Smooth muscle cell (in vitro differentiated cells): Measurements from ENCODE around the gene TNNC1. TPM values are rescaled to one million over a fixed set of nuclear protein-coding genes. Genes with fewer than 3 reads are reported as not detected.

Experiments
- DNase-seq: peaks from one replicate; lab custom pipeline; 2025; ENCODE audit not compliant: unreplicated experiment; lab: John Stamatoyannopoulos, UW
- H2AFZ ChIP-seq: fragments of 200-600 bp; sonication (generic); 2 replicates; pipeline ENCODE4 v1.6.0; 2016; ENCODE audit warnings: antibody characterized with exemption, low read depth, mild to moderate bottlenecking
- H3F3A ChIP-seq: fragments of 200-600 bp; sonication (generic); 2 replicates; pipeline ENCODE4 v1.6.0; 2017; ENCODE audit warnings: antibody characterized with exemption, low read depth
- H3K27ac ChIP-seq: fragments of 200-600 bp; sonication (generic); 2 replicates; pipeline ENCODE4 v1.5.1; 2016; ENCODE audit warnings: low read depth, mild to moderate bottlenecking
- H3K27me3 ChIP-seq: fragments of 200-600 bp; sonication (generic); 2 replicates; pipeline ENCODE4 v1.6.1; 2016; ENCODE audit warnings: low read depth, mild to moderate bottlenecking
- H3K36me3 ChIP-seq: fragments of 200-600 bp; sonication (generic); 2 replicates; pipeline ENCODE4 v1.5.1; 2016; ENCODE audit warnings: low read depth
- H3K4me1 ChIP-seq: fragments of 200-600 bp; sonication (generic); 2 replicates; pipeline ENCODE4 v1.5.1; 2016; ENCODE audit warnings: low read depth
- H3K4me2 ChIP-seq: fragments of 200-600 bp; sonication (generic); 2 replicates; pipeline ENCODE4 v1.6.0; 2016; ENCODE audit warnings: mild to moderate bottlenecking
- H3K4me3 ChIP-seq: fragments of 200-600 bp; sonication (generic); 2 replicates; pipeline ENCODE4 v1.5.1; 2016; ENCODE audit warnings: mild to moderate bottlenecking
- H3K79me2 ChIP-seq: fragments of 200-600 bp; sonication (generic); 2 replicates; pipeline ENCODE4 v1.6.0; 2016; ENCODE audit warnings: low read depth, mild to moderate bottlenecking
- H3K9ac ChIP-seq: fragments of 200-600 bp; sonication (generic); 2 replicates; pipeline ENCODE4 v1.6.0; 2016; ENCODE audit warnings: low read depth
- H3K9me3 ChIP-seq: fragments of 200-600 bp; sonication (generic); replicated peaks from 2 replicates; pipeline ENCODE4 v1.5.1; 2016; ENCODE audit warnings: low read depth
- H4K20me1 ChIP-seq: fragments of 200-600 bp; sonication (generic); 2 replicates; pipeline ENCODE4 v1.6.0; 2016; ENCODE audit warnings: low read depth
- WGBS: methylation state at CpG from one replicate; pipeline ENCODE4 v1.1.7; 2016; ENCODE audit warnings: low lambda C conversion rate; 5-methylcytosine and 5-hydroxymethylcytosine counted together
- polyA plus RNA-seq: library from polyadenylated mRNA; unstranded; fragments of >200 nt; fragmentation: Nextera tagmentation; extraction: Ambion mirVana; gene quantifications from 2 replicates; pipeline ENCODE4 v1.2.1, GENCODE V29; 2016
- total RNA-seq: library from RNA; depleted of rRNA; stranded (reverse); fragments of >200 nt; gene quantifications from 2 replicates; pipeline ENCODE4 v1.2.3, GENCODE V29; 2014
- TF ChIP-seq, protein P1 (sequence below): fragments of 200-600 bp; sonication (generic); IDR thresholded peaks from 2 replicates; pipeline ENCODE4 v1.5.1; 2017; ENCODE audit warnings: borderline replicate concordance, mild to moderate bottlenecking, antibody characterized with exemption; ENCODE audit not compliant: insufficient read depth, poor library complexity, severe bottlenecking

The TNNC1 gene
- total and polyA plus RNA-seq, 2 experiments from 2014 or later = 5.1 to 5.9 TPM

DNA sequence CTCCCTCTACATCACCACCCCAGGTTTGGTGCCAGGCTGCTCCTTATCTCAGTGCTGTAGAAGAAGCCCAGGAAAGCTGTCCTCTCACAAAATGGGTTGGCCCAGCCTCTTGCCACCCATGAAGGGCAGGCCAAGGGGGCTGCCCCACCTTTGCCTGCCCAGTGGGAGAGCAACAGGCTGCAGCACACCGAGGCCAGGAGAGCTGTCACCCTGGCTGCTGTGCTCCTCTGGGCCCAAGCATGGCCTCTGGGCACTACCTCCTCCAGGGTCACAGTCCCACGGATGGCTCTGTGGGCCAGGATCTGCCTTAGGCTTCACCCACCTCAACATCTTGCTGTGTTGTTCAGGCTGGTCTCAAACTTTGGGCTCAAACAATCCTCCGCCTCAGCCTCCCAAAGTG lies 34.9 kb upstream of the TNNC1 start:
- Histone ChIP-seq H3K4me3 (no peak overlapping the region), H2AFZ (no peak overlapping the region), H3K36me3 (no peaks in the 10 kb centered on the region), H3K27ac (no peak overlapping the region), H4K20me1 (peaks cover 51% of the 10 kb centered on the region), H3K27me3 (no peaks in the 10 kb centered on the region), H3F3A (no peaks in the 10 kb centered on the region), H3K9me3 (no peaks in the 10 kb centered on the region), H3K4me1 (no peaks in the 10 kb centered on the region), H3K79me2 (no peaks in the 10 kb centered on the region), H3K9ac (no peak overlapping the region), H3K4me2 (no peak overlapping the region)
- TF ChIP-seq, protein P1, sequence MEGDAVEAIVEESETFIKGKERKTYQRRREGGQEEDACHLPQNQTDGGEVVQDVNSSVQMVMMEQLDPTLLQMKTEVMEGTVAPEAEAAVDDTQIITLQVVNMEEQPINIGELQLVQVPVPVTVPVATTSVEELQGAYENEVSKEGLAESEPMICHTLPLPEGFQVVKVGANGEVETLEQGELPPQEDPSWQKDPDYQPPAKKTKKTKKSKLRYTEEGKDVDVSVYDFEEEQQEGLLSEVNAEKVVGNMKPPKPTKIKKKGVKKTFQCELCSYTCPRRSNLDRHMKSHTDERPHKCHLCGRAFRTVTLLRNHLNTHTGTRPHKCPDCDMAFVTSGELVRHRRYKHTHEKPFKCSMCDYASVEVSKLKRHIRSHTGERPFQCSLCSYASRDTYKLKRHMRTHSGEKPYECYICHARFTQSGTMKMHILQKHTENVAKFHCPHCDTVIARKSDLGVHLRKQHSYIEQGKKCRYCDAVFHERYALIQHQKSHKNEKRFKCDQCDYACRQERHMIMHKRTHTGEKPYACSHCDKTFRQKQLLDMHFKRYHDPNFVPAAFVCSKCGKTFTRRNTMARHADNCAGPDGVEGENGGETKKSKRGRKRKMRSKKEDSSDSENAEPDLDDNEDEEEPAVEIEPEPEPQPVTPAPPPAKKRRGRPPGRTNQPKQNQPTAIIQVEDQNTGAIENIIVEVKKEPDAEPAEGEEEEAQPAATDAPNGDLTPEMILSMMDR = no peak
- WGBS = 95% methylated on average over 3 of the region's 3 CpGs
- no peak for DNase-seq

DNA sequence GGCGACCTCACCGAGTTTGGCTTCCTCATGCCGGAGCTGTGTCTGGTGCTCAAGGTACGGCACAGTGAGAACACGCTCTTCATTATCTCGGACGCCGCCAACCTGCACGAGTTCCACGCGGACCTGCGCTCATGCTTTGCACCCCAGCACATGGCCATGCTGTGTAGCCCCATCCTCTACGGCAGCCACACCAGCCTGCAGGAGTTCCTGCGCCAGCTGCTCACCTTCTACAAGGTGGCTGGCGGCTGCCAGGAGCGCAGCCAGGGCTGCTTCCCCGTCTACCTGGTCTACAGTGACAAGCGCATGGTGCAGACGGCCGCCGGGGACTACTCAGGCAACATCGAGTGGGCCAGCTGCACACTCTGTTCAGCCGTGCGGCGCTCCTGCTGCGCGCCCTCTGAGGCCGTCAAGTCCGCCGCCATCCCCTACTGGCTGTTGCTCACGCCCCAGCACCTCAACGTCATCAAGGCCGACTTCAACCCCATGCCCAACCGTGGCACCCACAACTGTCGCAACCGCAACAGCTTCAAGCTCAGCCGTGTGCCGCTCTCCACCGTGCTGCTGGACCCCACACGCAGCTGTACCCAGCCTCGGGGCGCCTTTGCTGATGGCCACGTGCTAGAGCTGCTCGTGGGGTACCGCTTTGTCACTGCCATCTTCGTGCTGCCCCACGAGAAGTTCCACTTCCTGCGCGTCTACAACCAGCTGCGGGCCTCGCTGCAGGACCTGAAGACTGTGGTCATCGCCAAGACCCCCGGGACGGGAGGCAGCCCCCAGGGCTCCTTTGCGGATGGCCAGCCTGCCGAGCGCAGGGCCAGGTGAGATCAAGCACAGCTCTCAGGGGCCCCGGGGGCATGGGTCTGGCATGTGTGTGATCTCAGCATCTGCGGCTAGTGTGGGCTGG lies 34.2 kb upstream of the TNNC1 start:
- 98% methylated on average over 57 of the region's 59 CpGs for WGBS
- H3K4me2 ChIP-seq = no peak overlapping the region
- H3K4me1 ChIP-seq = no peaks in the 10 kb centered on the region
- no peaks in the 10 kb centered on the region for H3K79me2 ChIP-seq
- no peaks in the 10 kb centered on the region for H3K9me3 ChIP-seq
- no peak for DNase-seq
- H3K27ac ChIP-seq = no peak overlapping the region
- peaks cover 4% of the 10 kb centered on the region for H3F3A ChIP-seq
- TF ChIP-seq, protein P1 = no peak
- peaks cover 57% of the 10 kb centered on the region for H4K20me1 ChIP-seq
- H2AFZ ChIP-seq = no peak overlapping the region
- no peak overlapping the region for H3K4me3 ChIP-seq
- H3K9ac ChIP-seq = no peak overlapping the region
- H3K36me3 ChIP-seq = no peaks in the 10 kb centered on the region
- H3K27me3 ChIP-seq = no peaks in the 10 kb centered on the region

DNA sequence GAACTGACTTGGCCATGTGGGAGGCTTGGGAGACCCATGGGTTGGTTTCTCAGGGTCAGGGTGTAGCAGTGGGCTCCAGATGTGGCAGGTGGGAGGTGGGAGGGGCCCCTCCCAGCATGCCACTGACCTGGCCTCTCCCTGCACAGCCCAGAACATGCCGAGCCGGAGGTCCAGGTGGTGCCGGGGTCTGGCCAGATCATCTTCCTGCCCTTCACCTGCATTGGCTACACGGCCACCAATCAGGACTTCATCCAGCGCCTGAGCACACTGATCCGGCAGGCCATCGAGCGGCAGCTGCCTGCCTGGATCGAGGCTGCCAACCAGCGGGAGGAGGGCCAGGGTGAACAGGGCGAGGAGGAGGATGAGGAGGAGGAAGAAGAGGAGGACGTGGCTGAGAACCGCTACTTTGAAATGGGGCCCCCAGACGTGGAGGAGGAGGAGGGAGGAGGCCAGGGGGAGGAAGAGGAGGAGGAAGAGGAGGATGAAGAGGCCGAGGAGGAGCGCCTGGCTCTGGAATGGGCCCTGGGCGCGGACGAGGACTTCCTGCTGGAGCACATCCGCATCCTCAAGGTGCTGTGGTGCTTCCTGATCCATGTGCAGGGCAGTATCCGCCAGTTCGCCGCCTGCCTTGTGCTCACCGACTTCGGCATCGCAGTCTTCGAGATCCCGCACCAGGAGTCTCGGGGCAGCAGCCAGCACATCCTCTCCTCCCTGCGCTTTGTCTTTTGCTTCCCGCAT lies 33.4 kb upstream of the TNNC1 start:
- no peaks in the 10 kb centered on the region for H3K36me3 ChIP-seq

More for the DNA sequence above, 33.4 kb upstream of the TNNC1 start:
- H3F3A ChIP-seq = peaks cover 7% of the 10 kb centered on the region
- H2AFZ ChIP-seq = no peak overlapping the region
- H3K27ac ChIP-seq = no peak overlapping the region
- H3K4me3 ChIP-seq = no peak overlapping the region
- no peak overlapping the region for H3K4me2 ChIP-seq
- H3K79me2 ChIP-seq = no peaks in the 10 kb centered on the region
- no peak for DNase-seq
- WGBS = 98% methylated on average over 29 of the region's 31 CpGs
- H4K20me1 ChIP-seq = peaks cover 57% of the 10 kb centered on the region
- no peaks in the 10 kb centered on the region for H3K27me3 ChIP-seq
- no peaks in the 10 kb centered on the region for H3K9me3 ChIP-seq
- H3K9ac ChIP-seq = no peak overlapping the region
- no peaks in the 10 kb centered on the region for H3K4me1 ChIP-seq
- TF ChIP-seq, protein P1 = no peak
